Measurements from ENCODE around the gene CCSER1.

DNA sequence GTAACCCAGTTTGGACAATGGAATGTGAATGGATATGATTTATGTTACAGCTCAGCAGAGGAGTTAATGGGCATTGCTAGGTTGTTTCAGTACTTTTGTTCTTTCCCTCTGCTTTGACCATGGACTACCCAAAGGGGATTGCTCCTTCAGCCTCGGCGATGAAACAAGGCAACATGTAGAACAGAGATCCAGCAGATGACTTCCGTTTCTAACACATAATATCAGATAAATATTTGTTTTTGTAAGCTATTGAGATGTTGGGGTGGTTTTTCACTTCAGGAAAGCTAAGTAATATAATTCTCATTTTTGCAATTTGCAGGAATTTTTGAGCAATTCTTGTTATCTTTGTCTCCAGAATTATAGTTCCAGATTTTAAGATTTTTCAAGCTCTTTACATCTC lies 1241.9 kb downstream of the CCSER1 start:
- TF ChIP-seq, protein P1, sequence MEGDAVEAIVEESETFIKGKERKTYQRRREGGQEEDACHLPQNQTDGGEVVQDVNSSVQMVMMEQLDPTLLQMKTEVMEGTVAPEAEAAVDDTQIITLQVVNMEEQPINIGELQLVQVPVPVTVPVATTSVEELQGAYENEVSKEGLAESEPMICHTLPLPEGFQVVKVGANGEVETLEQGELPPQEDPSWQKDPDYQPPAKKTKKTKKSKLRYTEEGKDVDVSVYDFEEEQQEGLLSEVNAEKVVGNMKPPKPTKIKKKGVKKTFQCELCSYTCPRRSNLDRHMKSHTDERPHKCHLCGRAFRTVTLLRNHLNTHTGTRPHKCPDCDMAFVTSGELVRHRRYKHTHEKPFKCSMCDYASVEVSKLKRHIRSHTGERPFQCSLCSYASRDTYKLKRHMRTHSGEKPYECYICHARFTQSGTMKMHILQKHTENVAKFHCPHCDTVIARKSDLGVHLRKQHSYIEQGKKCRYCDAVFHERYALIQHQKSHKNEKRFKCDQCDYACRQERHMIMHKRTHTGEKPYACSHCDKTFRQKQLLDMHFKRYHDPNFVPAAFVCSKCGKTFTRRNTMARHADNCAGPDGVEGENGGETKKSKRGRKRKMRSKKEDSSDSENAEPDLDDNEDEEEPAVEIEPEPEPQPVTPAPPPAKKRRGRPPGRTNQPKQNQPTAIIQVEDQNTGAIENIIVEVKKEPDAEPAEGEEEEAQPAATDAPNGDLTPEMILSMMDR (IDR thresholded peaks at IDR 0.05), result no peak
- TF ChIP-seq EP300 (IDR thresholded peaks at IDR 0.05) (no peak), POLR2A (IDR thresholded peaks at IDR 0.05) (no peak)
